HG02798 (cell line): Measurements from ENCODE around the gene GRIN2B.

ENCODE experiments used
- ATAC-seq: cut with Tn5 transposase; IDR thresholded peaks from one replicate; pipeline ENCODE4 v1.9.1; 2021; ENCODE audit warnings: mild to moderate bottlenecking; ENCODE audit not compliant: unreplicated experiment, poor library complexity

The GRIN2B gene

DNA sequence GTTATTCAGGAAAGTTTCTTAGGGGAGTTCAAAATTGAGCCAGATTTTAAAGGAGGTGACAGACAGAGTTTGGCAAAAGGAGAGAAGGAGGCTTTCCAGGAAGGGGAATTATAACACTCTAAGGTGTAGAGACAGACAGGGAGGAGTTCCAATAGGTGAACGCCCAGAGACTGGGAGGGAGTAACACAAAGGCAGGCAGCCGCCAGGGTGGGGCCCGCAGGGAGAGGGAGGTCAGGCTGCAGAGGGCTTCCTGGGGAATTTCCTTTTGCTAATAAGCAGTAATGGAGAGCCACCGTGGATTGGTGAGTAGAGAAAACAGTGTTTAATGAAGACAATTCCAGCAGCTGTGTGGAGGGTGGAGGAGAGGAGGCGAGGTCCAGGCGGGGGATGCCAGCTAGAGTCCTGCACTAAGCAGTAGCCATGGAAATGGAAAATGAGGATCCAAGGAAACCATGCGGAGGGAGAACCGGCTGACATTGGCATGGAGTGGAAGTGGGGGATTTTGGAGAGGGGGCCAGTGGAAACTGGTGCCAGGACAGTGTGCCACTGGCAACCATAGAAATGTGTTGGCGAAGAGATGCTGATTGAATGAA, 22.2 kb downstream of the GRIN2B start:
- ATAC-seq: no peak

DNA sequence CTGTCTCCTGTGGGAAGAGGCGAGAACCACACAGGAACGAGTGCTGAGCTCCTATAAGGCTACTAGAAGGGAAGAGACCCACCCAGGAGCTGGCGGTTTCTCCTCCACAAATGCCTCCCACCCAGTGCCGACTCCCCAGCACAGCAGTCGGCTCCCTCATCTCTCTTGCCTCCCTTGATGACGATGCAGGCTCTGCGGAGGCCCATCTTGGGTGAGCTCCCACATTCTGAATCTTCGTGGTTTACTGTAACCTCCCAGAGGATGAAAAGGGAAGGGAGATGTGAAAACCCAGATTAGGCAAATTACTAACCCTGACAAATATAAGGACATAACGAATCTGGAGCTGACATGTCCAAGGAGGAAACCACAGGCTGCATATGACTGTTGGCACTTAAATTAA, 23.8 kb downstream of the GRIN2B start:
- no peak for ATAC-seq

DNA sequence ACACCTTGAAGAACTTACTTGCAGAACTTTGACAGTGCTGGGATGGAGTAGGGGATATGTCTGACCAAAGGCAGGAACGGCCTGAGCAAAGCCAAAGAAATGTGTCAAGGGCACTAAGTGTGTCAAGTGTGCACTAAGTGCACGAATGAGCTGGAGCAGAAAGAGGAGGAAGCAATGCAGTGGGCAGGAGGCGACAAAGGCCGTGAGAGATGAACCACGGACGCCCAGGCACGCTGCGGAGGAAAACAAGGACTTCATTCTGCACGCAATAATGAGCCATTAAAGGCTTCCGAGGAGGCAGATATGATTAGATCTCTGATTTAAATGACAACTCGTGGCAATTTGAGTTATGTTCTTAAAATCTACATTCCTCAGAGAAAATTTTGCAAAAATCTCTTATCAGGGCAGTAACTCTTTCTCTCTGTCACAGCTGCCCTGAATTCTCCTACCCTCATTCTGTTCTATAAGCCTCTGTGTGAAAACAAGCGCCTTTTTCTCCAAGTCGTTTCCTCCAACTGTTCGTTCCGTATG, 25.3 kb downstream of the GRIN2B start:
- no peak for ATAC-seq

DNA sequence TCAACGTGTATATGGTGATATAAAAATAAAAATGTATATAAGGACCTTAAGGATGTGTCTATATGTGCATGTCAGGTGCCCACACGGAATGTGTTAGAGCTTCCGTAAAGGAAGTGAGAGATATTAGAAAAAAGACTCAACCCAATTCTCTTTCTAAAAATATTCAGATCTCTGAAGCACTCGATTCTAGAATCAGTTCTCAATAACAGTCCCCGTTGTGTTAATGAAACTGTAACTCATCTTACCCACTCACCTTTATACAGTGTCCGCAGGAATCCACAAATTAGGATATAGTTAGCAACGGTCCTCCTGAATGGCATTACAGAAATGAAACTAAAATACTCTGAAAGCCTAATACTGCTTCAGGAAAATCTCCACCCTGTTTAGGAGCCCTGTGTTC, 29.3 kb downstream of the GRIN2B start:
- ATAC-seq: no peak

DNA sequence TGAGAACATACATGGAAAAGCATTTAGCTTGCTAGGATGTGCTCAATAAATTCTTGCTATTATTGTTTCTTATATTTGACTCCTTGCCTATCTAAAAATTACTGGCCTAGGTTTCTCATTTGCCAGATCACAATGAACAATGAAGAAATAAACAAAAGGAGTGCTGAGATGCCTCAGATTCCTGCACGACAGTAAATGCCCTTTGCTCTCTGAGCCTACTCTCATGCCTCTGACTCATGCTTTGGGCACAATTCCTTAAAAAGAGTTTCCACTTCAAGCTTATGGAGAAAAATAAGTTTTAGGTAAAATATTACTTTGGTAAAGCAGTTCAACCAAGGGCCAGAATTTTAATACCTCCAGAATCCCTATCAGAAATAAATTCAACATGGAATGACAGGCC, 30.9 kb downstream of the GRIN2B start:
- ATAC-seq: no peak

DNA sequence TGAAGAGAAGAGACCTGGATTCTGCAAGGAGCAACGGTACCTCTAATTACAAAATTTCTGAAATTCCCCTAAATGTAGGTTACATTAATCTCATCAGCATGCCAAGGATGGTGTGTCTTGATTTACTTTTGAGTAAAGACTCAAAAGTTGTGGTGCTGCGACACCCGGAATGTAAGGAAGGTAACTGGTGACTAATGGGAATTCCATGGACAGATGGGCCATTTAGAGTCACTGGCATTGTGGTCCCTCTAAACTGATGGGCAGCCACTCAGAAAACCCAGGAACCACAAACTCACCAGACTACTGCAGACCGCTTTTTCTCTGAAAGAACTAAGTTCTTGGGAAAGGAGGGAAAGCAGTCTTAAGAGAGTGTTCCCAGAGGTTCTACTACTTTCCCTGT, 32.8 kb downstream of the GRIN2B start:
- ATAC-seq: no peak

DNA sequence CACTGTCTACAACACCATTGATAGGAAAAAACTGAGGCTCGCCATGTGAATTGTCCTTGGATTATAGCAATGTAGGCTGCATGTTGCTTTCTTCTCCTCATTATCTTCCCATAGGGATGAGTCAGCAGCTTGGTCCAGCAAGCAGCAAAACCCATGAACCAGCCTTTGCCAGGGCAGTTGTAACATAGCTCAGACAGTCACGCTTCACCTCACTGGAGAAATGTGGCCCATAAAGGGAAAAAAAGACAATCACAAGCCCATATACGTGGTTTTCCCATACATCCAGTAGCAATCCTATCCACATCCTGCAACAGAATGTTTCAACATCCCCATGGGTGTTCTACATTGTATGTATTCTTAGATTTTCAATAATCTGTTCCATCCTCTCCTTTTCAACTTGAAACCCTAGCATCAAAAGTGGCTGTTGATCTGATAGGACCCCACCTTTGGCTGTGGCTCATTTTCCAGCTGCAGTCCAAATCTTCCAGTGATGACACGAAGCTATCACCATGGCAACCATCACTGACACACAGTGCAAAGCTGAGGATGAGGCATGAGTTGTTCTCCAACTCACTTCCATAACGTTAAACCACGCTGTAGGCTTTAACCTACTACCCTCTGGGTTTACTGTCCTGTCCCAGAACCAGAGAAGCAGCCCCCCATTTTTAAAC, 34.0 kb downstream of the GRIN2B start:
- no peak for ATAC-seq

DNA sequence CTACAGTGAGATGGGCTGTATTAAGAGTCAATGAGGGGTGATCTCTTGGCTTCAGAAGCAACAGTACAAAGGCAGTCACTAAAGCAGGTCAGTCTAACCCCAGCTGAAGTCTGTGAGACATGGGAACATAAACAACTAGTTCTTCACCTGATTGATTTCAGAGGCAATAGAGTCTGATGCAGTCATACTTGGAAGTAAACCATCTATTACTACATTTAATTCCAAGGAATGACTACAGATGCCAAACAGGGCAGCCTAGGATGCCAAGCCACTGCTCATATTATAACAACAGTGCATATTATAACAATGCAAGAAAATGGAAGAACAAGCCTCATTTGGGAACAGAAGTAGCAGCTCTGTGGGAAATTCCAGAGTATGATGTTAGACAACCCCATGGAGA, 35.8 kb downstream of the GRIN2B start:
- ATAC-seq: no peak

DNA sequence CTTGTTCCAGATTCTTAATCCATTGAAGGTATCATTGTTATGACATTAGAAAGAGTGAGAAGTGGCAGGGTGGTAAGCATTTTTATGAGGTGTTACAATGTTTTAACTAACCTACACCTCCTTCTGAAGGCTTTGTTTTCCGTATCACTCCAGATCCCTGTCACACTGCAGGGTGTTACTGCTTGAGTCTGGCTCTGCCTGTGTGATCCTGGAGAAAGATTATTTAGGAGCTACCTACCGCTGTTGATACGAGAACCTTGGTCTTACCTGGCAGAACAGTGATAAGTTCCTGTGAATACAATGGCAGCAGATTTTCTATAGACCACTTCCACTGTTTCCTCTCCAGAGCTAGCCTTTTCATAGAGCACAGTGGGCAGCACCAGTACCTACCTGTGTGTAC, 36.2 kb downstream of the GRIN2B start:
- ATAC-seq: no peak

DNA sequence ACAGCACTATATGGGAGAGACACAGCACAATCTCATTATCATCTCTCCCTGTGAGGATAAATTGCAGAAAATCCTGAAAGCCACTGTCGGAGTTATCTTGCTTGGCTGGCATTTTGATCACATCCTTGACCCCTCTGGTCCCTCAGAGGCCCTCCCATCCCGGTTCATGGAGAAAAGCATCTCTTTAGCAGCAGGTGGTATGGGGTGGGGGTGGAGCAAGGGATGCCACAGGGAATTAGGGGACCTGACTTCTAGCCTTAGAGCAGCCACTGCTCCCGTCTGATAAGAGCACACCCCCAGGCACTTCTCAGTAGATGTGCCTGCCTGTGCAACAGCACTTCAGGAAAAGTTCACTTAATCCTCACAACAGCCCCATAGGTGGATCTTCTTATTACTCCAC, 38.6 kb downstream of the GRIN2B start:
- ATAC-seq: no peak

DNA sequence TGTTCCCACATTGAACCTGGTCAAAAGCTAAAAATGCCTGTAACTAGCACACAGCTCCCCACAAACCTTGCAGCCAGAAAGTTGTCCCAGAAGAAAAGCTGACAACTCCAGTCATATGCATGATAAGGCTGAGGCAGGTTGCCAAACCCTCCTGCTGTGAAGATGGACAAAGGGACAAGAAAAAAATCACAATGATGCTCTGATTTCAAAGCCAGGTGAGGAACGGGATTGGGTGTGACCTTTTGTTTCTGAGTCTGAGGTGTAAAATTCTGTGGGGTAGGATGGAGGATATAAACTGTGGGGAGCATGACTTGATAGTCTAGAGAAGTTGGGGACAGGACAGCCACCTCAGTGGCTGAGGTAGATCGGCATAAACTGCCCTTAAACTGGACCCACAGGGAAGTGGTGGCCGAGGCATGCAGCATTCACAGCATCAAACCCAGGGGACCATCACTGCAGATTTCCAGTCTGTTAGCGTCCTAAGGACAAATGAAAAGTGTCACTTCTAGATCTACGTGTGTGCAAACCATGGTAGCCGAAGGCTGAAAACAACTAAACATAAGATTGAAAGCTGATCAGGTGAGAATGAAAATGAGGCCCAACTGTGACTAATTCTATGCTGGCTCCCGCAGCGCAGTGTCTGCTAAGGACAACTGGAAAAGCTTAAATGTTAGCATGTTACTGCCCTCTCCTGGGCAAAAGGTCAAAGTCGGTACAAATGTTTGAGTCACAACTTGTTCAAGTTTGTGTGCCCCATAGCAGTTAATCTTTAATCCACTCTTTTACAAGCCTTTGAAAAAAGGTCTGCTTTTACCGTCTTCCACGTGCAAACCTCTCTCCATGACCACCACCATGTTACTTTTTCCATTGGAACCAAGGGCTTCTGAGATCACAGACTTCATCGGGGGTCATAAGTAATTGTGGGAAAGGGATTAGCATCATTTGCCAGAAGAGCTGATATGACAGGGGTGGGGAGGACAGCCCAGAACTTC, 39.8 kb downstream of the GRIN2B start:
- peak; percentile 72 for ATAC-seq

DNA sequence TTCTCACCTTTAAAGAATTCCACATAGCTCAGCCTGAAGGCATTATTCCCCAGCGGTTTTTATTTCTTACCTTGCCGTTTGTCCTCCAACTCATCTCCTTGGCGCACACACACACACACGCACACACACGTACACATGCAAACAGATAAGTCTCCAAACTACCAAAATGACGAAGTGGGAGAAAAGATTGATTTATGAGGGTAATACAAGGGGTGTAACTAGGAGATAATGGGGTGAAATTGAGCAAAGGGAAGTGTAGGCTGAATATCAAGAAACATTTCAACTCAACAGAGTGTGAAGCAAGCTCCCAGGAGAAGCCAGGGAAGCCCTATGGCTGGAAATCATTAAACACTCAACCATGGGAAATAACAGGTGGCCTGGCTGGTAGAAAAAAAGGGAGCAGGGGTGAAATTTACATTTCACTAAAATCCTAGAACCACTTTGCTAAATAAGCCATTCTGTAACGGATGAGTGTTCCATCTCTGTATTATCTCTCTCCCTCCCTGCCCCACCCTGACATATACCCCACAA, 41.0 kb downstream of the GRIN2B start:
- no peak for ATAC-seq

DNA sequence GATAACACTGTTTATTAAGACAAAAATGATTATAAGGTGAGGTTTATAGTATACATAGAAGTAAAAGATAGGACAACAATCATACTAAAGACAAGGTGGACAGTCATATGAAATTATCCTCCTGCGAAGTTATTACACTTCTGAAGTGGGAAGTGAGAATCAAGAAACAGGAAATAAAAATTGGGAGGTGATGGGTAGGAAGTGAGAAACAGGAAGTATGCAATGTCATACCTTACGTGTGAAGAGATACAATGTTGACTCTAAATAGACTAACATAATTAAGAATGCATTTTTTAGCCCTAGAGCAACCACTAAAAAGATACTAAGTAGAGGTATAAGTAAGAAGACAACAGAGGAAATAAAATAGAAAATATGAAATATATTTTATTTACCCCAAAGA, 43.7 kb downstream of the GRIN2B start:
- ATAC-seq: no peak

DNA sequence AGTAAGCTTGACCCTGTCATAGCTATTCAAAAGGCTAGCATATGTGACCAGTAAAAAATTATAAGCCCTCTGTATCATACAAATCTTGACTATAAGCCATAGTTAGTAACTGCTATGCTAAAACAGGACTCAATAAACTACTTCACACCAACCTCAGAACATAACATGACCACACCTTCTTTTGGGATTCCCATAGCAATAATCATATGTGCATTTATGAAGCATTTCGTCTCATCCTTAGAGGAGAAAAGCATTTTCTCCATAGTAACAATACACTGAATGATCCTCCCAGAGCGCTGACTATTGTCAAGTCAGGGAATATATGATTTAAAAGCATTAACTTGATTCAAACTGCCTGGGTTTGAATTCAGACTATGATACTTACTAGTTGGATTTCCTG, 46.2 kb downstream of the GRIN2B start:
- no peak for ATAC-seq
